ENCODE measurements around the gene ZNF771.

The ZNF771 gene

GRCh38 chr16:30399435-30400186 lies 7.8 kb upstream of the ZNF771 start:
- no peak for DNase-seq

GRCh38 chr16:30401768-30402425 lies 5.5 kb upstream of the ZNF771 start:
- no peak for DNase-seq

- DNase-seq: no peak
Measured at GRCh38 chr16:30406795-30407101, 658 bp upstream of the ZNF771 start.

DNA sequence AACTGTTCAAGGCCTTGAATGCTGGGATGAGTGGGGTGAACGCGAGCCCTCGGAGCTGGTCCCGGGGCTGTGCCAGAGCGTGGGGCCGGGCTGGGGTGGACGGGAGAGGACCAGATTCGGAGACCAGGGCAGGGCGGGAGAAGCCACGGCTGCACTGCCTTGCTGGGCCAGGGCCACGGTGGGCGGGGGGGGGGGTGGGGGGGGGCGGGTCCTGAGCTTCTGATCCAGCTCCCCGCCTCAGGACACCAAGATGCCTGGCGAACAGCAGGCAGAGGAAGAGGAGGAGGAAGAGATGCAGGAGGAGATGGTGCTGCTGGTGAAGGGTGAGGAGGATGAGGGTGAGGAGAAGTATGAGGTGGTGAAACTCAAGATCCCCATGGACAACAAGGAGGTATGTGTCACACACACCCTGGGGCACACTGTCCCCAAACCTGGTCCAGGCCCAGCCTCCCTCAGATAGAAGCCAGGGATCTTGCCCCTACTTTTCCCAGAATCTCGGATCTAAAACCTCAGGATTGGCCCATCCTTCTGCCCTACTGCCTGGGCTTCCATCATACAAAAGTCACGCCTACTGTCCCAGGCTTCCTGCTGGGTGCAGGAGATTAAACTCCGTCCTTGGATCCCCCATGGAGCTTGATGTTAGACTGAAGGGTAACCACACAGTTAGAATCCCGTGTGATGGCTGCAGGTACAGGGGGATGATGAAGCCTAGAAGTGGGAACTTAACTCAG lies 563 bp downstream of the ZNF771 start:
- no peak for DNase-seq

DNA sequence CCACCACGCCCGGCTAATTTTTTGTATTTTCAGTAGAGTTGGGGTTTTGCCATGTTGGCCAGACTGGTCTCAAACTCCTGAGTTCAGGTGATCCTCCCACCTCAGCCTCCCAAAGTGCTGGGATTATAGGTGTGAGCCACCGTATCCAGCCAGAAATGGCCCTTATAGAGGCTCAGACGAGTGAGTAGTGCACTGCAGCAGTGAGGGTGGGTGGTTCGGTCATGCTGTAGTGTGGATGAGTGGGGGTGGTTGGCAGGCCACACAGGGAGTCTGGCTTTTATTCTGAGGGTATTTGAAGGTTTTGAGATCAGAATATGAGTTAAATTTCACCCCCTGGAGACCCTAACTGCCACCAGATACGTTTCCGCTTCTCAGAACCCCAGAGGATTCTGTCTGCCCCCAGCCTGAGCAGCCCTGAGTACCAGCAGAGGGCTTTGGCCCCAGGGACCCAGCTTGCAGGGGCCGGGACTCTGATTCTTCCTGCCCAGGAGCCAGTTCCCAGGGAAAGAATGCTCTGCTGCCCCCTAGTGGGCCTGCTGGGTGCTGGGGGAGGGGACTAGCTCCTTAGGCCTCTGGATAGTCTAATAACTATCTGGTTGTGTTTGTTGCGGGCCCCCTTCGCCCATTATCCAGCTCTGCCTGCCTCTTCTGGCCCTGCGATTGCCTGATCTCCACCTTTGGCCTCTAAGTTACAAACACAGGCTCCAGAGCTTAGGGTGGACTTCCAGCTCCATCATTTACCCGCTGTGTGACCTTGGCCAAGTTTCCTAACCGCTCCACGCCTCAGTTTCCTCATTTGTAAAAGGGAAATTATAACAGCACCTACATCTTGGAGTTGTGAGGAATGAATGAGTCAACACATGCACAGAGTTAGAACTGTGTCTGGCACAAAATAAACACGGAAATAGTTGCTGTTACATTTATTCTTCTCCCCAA lies 2.0 kb downstream of the ZNF771 start:
- DNase-seq: peak; percentile 76

DNA sequence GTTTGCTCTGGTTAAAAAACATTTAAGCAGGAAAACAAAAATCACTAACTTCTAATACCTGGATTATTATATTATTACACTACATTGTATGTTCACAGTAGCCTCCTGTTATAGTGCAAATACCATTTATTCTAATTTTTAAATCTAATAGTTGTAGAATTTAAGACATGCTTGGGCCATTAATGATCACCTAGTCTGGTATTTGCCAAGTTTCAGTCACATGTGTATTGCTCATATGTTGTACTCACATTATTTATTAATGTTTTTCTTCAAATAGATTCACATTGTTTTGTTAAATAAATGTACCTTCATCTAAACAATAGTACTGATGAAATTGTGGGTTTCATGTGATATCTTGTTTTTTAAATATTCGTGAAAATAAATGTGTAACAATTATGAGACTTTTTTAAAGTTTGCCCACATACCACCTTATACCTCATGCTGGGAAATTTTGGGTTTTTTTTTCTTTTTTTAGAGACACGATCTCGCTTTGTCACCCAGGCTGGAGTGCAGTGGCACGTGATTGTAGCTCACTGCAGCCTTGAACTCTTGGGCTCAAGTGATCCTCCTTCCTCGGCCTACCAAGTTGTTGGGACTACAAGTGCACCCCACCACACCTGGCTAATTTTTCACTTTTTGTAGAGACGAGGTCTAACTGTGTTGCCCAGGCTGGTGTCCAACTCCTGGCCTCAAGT lies 5.9 kb downstream of the ZNF771 start:
- DNase-seq: no peak

DNA sequence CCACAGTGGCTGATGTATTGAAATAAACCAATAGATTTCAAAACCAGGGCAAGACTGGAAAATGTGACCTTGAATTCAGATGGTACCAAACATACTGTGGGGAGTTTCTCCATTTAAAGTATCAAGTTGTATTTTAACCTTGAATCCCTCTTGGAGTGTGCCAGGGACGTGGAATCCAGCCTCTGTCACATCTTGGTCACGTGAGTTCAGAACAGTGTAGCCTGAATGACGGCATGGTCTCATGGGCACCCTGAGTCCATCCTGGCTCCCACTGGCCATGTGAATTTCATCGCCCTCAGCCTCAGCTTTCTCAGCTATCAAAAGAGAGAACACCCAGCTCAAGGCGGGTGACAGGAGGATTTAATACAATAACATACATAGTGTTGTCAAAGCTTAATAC lies 6.8 kb downstream of the ZNF771 start:
- no peak for DNase-seq

GRCh38 chr16:30416047-30416603 lies 8.7 kb downstream of the ZNF771 start:
- DNase-seq: no peak

- no peak for DNase-seq
Measured at GRCh38 chr16:30416624-30417528, 9.5 kb downstream of the ZNF771 start.

DNA sequence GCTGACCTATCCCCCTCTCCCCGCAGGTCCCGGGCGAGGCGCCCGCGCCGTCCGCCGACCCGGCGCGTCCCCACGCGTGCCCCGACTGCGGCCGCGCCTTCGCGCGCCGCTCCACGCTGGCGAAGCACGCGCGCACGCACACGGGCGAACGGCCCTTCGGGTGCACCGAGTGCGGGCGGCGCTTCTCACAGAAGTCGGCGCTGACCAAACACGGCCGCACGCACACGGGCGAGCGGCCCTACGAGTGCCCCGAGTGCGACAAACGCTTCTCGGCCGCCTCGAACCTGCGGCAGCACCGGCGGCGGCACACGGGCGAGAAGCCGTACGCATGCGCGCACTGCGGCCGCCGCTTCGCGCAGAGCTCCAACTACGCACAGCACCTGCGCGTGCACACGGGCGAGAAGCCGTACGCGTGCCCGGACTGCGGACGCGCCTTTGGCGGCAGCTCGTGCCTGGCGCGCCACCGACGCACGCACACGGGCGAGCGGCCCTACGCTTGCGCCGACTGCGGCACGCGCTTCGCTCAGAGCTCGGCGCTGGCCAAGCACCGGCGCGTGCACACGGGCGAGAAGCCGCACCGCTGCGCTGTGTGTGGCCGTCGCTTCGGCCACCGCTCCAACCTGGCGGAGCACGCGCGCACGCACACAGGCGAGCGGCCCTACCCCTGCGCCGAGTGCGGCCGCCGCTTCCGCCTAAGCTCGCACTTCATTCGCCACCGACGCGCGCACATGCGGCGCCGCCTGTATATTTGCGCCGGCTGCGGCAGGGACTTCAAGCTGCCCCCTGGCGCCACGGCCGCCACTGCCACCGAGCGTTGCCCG lies 10.3 kb downstream of the ZNF771 start:
- peak; percentile 94 for DNase-seq

- no peak for DNase-seq
Measured at GRCh38 chr16:30418350-30419181, 11.2 kb downstream of the ZNF771 start.

DNA sequence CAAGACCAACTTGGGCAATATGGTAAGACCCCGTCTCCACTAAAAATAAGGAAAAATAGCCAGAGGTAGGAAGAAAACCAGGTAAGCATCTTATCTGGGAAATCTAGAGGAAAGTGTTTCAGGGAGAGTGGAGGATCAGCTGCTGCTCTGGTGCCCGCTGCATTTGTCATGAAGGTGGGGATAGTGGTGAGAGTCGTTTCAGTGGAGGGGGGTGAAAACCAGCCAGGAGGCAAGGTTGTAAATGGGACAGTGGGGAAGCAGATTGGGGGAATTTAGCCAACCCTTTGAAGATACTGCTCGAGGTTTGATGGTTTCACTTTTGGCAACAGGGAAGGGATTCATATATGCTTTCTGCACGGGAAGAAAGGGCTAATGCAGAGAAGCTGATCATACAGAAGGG lies 13.6 kb downstream of the ZNF771 start:
- no peak for DNase-seq

DNA sequence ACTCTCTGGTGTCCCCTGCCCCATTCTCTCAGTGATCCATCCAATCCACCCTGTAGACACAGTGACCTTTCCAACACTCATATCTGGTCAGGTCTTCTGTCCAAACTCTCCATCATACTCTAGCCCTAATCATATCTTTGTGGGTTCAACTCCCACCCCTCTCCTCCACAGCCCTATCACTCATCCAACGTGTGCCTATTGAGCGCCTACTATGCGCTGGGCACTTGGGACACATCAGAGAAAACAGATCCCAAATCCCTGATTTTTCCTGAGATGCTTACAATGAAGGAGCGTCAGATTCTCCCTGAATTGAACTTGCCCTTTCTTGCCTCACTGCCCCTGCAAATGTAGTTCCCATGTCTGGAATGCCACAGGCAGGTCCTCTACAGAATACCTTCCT lies 20.6 kb downstream of the ZNF771 start:
- no peak for DNase-seq

GRCh38 chr16:30429418-30429677 lies 21.9 kb downstream of the ZNF771 start:
- no peak for DNase-seq

- peak; percentile 99 for DNase-seq
Measured at GRCh38 chr16:30429678-30430427, 22.4 kb downstream of the ZNF771 start, which contains the start of gene DCTPP1. Gene DCTPP1, minus strand, starts transcription at chr16:30430030. Its CDS starts 50 bp downstream, at chr16:30429980.

DNA sequence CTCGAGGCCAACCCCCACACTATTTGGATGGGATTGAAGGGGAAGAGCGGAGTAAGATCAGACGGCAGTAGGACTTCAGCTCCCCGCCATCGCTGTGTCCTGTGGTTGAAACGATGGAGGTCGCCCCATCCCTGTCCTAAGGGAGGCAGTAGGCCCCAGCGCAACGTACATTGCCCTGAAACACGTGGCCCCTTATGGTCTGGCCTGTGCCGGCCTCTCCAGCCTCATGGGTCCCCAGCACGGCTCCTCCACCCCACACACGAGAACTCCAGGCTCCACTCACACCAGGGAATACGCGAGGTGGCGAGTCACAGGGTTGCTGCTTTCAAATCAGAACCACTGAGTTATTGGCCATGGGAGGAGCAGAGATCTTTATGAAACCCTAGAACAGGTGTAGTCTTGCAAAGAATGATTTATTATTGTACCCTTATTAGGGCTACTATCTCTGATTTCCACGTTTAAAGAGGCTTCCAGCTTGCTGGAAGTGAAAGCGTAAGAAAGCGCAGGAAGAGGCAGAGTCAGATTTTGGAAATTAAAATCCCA lies 23.1 kb downstream of the ZNF771 start:
- no peak for DNase-seq

GRCh38 chr16:30434852-30435251 lies 27.4 kb downstream of the ZNF771 start:
- DNase-seq: no peak

- no peak for DNase-seq
Measured at GRCh38 chr16:30437511-30438046, 30.2 kb downstream of the ZNF771 start.

Measured in NCI-H2171 (cell line).